Measurements from ENCODE around the gene SULT4A1.

Gene SULT4A1

DNA sequence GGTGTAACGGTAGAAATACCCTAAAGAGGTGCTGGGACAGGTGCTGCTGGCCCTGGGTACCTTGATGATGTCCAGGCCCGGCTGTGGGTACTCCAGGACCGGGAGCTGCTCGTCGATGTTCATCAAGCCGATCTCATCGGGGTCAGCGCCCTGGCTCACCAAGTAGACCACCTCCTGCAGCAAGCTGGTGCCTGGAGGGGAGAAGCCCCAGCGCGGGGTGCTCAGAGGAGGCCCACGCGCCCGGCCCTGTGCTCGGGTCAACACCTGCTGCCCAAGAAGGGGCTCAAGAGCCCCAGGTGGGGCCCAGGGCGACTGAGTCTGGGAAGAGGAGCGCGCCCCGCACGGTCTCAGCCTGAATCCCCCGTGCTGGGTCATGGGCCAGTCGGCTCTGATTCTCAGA lies 20.6 kb downstream of the SULT4A1 start:
- DNase-seq (ENCODE audit: low read depth, low spot score), result no peak
- Histone ChIP-seq H3K9ac (ENCODE audit: insufficient read length, low read depth) (no peak overlapping the region), H3K9me3 (ENCODE audit: insufficient read depth, low read length) (no peaks in the 10 kb centered on the region), H3K36me3 (ENCODE audit: insufficient read depth, insufficient read length, low read length) (peaks cover 26% of the 10 kb centered on the region), H3K4me3 (ENCODE audit: insufficient read length, low read depth) (no peak overlapping the region), H3K27me3 (ENCODE audit: insufficient read depth, insufficient read length) (no peaks in the 10 kb centered on the region), H3K4me1 (ENCODE audit: insufficient read depth, insufficient read length) (peaks cover 3% of the 10 kb centered on the region)
- TF ChIP-seq YY1 (IDR thresholded peaks at IDR 0.05; ENCODE audit: insufficient read depth, insufficient read length) (no peak), ZNF274 (IDR thresholded peaks at IDR 0.05; ENCODE audit: low read depth, low read length) (no peak), SUZ12 (IDR thresholded peaks at IDR 0.05; ENCODE audit: extremely low read depth, insufficient read depth, insufficient read length) (no peak)

DNA sequence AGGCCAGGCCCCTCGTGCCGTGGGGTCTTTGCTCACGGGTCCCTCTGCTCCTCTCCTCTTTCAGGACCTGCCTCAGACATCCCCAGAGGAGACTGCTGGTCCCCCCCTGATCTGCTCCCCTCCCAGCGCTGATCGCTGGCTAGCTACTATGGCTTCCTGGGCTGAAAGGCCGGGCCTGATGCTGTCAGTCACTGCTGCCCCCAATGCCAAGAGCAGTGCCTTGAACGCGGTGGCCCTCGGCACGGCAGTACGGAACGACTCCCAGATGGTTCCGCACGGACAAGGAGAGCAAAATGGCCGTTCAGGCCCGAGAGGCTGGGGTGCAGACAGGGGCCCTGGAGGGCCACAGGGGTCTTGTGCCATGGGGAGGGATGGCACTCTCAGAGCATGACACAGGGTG lies 21.5 kb downstream of the SULT4A1 start:
- no peak overlapping the region for H3K9ac ChIP-seq (ENCODE audit: insufficient read length, low read depth)
- no peak for TF ChIP-seq SUZ12 (IDR thresholded peaks at IDR 0.05; ENCODE audit: extremely low read depth, insufficient read depth, insufficient read length)
- TF ChIP-seq YY1 (IDR thresholded peaks at IDR 0.05; ENCODE audit: insufficient read depth, insufficient read length), result no peak
- no peak for TF ChIP-seq ZNF274 (IDR thresholded peaks at IDR 0.05; ENCODE audit: low read depth, low read length)
- H3K4me1 ChIP-seq (ENCODE audit: insufficient read depth, insufficient read length), result peaks cover 2% of the 10 kb centered on the region
- peaks cover 28% of the 10 kb centered on the region for H3K36me3 ChIP-seq (ENCODE audit: insufficient read depth, insufficient read length, low read length)
- no peak for DNase-seq (ENCODE audit: low read depth, low spot score)
- H3K4me3 ChIP-seq (ENCODE audit: insufficient read length, low read depth), result no peak overlapping the region
- no peaks in the 10 kb centered on the region for H3K27me3 ChIP-seq (ENCODE audit: insufficient read depth, insufficient read length)
- no peaks in the 10 kb centered on the region for H3K9me3 ChIP-seq (ENCODE audit: insufficient read depth, low read length)

DNA sequence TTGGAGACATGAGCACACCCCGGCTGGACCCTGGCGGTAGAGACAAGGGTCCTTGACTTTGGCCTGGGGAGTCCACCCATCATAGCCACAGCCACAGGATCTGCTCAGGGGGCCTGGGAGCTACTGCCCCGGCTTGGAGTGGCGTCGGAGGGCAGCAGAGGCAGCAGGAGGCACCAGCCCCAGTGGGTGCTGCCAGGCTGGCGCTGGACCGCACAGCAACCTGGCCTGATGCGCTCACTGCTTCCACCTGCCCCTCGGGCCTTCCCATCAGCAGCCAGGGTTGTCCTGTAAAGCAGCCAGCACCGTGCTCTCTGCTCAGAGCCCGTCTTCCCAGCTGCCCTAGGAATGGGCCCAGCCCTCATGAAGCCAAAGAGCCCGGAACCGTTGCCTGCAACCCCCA lies 21.9 kb downstream of the SULT4A1 start:
- no peaks in the 10 kb centered on the region for H3K27me3 ChIP-seq (ENCODE audit: insufficient read depth, insufficient read length)
- no peak overlapping the region for H3K9ac ChIP-seq (ENCODE audit: insufficient read length, low read depth)
- H3K4me3 ChIP-seq (ENCODE audit: insufficient read length, low read depth), result no peak overlapping the region
- H3K9me3 ChIP-seq (ENCODE audit: insufficient read depth, low read length), result no peaks in the 10 kb centered on the region
- peaks cover 2% of the 10 kb centered on the region for H3K4me1 ChIP-seq (ENCODE audit: insufficient read depth, insufficient read length)
- H3K36me3 ChIP-seq (ENCODE audit: insufficient read depth, insufficient read length, low read length), result peaks cover 31% of the 10 kb centered on the region
- no peak for TF ChIP-seq YY1 (IDR thresholded peaks at IDR 0.05; ENCODE audit: insufficient read depth, insufficient read length)
- no peak for TF ChIP-seq ZNF274 (IDR thresholded peaks at IDR 0.05; ENCODE audit: low read depth, low read length)
- TF ChIP-seq SUZ12 (IDR thresholded peaks at IDR 0.05; ENCODE audit: extremely low read depth, insufficient read depth, insufficient read length), result no peak
- no peak for DNase-seq (ENCODE audit: low read depth, low spot score)

DNA sequence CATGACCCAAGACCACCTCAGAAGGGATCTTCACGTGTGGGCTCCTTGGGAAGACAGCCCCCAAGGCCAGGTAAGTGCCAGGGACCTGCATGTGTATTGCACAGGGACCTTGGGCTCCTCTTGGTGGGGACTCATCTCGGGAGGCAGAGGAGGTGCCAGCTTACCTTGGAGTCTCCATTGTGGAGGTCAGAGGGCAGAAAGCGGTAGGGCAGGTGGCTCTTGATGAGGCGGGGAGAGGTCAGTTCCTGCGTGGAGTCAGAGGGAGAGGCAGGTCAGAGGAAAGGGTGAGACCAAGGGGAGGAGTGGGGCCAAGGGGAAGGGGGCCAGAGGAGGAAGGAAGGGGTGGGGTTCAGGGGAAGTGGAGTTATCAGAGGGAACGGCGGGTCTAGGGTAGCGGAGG lies 22.5 kb downstream of the SULT4A1 start:
- no peaks in the 10 kb centered on the region for H3K9me3 ChIP-seq (ENCODE audit: insufficient read depth, low read length)
- H3K4me3 ChIP-seq (ENCODE audit: insufficient read length, low read depth), result no peak overlapping the region
- peaks cover 31% of the 10 kb centered on the region for H3K36me3 ChIP-seq (ENCODE audit: insufficient read depth, insufficient read length, low read length)
- DNase-seq (ENCODE audit: low read depth, low spot score), result no peak
- TF ChIP-seq ZNF274 (IDR thresholded peaks at IDR 0.05; ENCODE audit: low read depth, low read length) (no peak), SUZ12 (IDR thresholded peaks at IDR 0.05; ENCODE audit: extremely low read depth, insufficient read depth, insufficient read length) (no peak), YY1 (IDR thresholded peaks at IDR 0.05; ENCODE audit: insufficient read depth, insufficient read length) (no peak)
- H3K4me1 ChIP-seq (ENCODE audit: insufficient read depth, insufficient read length), result no peaks in the 10 kb centered on the region
- H3K27me3 ChIP-seq (ENCODE audit: insufficient read depth, insufficient read length), result no peaks in the 10 kb centered on the region
- no peak overlapping the region for H3K9ac ChIP-seq (ENCODE audit: insufficient read length, low read depth)

DNA sequence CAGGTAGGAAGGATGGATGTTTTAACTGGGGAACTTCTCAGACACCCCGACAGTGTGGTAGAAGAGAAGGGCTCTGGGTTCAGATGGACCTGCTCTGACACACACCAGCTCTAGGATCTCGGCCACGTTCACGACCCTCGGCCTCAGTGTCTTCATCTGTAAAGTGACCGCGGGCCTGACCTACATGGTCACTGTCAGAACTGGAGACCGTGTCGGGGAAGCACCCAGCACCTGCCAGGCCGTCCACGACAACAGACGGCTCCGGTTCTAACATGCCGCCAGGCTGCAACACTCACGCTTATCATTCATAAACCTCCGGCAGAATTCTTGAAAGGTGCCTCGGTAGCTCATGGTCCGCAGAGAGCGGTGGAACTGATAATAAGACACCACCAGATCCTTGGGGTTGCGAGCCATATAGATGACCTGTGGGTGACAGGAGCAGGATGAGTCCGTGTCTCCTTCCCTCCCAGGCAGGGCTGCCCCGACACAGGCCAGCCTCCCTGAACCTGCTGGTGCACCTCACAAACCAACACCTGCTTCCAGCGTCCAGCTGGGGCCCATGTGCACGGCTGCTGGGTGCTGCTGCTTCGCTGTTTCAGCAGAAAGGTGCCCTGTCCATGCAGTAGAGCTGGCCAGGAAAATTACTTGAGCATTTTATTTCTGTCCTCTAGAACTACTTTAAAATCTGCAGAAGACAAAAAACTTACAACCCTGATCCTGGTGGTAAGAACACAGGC lies 23.6 kb downstream of the SULT4A1 start:
- Histone ChIP-seq H3K4me3 (ENCODE audit: insufficient read length, low read depth) (no peak overlapping the region), H3K36me3 (ENCODE audit: insufficient read depth, insufficient read length, low read length) (peaks cover 33% of the 10 kb centered on the region), H3K27me3 (ENCODE audit: insufficient read depth, insufficient read length) (no peaks in the 10 kb centered on the region), H3K4me1 (ENCODE audit: insufficient read depth, insufficient read length) (no peaks in the 10 kb centered on the region), H3K9ac (ENCODE audit: insufficient read length, low read depth) (no peak overlapping the region), H3K9me3 (ENCODE audit: insufficient read depth, low read length) (no peaks in the 10 kb centered on the region)
- TF ChIP-seq ZNF274 (IDR thresholded peaks at IDR 0.05; ENCODE audit: low read depth, low read length) (no peak), SUZ12 (IDR thresholded peaks at IDR 0.05; ENCODE audit: extremely low read depth, insufficient read depth, insufficient read length) (no peak), YY1 (IDR thresholded peaks at IDR 0.05; ENCODE audit: insufficient read depth, insufficient read length) (no peak)
- no peak for DNase-seq (ENCODE audit: low read depth, low spot score)

DNA sequence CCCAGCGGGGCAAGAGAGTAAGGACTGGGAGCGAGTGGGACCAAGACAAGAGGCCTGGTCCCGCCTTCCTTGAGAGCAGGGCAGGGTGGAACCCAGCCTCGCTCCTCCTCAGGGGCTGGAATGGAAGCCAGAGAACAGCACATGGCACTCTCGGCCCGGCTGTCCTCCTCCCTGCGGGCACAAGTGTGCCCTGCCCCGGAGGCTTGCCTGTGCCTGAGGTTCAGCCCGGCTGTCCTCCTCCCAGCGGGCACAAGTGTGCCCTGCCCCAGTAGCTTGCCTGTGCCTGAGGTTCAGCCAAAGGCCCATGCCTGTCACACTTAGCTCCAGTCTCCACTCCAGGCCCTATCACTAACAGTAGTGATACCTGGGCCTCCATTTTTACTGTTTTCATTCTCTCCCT lies 24.2 kb downstream of the SULT4A1 start:
- TF ChIP-seq SUZ12 (IDR thresholded peaks at IDR 0.05; ENCODE audit: extremely low read depth, insufficient read depth, insufficient read length), result no peak
- no peak for TF ChIP-seq ZNF274 (IDR thresholded peaks at IDR 0.05; ENCODE audit: low read depth, low read length)
- no peak for TF ChIP-seq YY1 (IDR thresholded peaks at IDR 0.05; ENCODE audit: insufficient read depth, insufficient read length)
- no peak overlapping the region for H3K9ac ChIP-seq (ENCODE audit: insufficient read length, low read depth)
- DNase-seq (ENCODE audit: low read depth, low spot score), result no peak
- H3K9me3 ChIP-seq (ENCODE audit: insufficient read depth, low read length), result no peaks in the 10 kb centered on the region
- no peaks in the 10 kb centered on the region for H3K27me3 ChIP-seq (ENCODE audit: insufficient read depth, insufficient read length)
- peaks cover 35% of the 10 kb centered on the region for H3K36me3 ChIP-seq (ENCODE audit: insufficient read depth, insufficient read length, low read length)
- H3K4me3 ChIP-seq (ENCODE audit: insufficient read length, low read depth), result no peak overlapping the region
- H3K4me1 ChIP-seq (ENCODE audit: insufficient read depth, insufficient read length), result no peaks in the 10 kb centered on the region

DNA sequence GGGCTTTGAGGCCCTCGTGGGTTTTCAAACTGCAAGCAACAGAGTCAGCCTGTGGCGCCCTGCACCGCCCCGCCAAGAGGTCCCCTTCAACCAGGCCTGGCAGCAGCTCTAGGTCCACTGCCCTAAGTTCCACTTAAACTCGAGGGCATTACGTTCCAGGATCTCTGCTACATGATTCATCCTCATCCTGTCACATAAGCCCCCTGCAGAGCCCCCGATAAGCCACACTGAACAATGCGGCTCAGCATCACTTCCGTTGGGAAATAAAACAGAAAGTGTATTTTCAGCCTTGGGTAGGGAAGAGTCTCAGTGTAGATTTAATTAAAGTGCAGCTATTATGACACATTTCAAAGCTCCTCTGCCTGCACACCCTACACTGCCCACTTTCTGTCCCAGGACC lies 24.6 kb downstream of the SULT4A1 start:
- no peak for DNase-seq (ENCODE audit: low read depth, low spot score)
- Histone ChIP-seq H3K9me3 (ENCODE audit: insufficient read depth, low read length) (no peaks in the 10 kb centered on the region), H3K4me1 (ENCODE audit: insufficient read depth, insufficient read length) (no peaks in the 10 kb centered on the region), H3K4me3 (ENCODE audit: insufficient read length, low read depth) (no peak overlapping the region), H3K9ac (ENCODE audit: insufficient read length, low read depth) (no peak overlapping the region), H3K27me3 (ENCODE audit: insufficient read depth, insufficient read length) (no peaks in the 10 kb centered on the region), H3K36me3 (ENCODE audit: insufficient read depth, insufficient read length, low read length) (peaks cover 35% of the 10 kb centered on the region)
- TF ChIP-seq YY1 (IDR thresholded peaks at IDR 0.05; ENCODE audit: insufficient read depth, insufficient read length), result no peak
- TF ChIP-seq ZNF274 (IDR thresholded peaks at IDR 0.05; ENCODE audit: low read depth, low read length), result no peak
- no peak for TF ChIP-seq SUZ12 (IDR thresholded peaks at IDR 0.05; ENCODE audit: extremely low read depth, insufficient read depth, insufficient read length)

Measured in NT2/D1 (cell line).